GM19324 (cell line): ENCODE results near the gene UBN2.

Experiments
- ATAC-seq: cut with Tn5 transposase; IDR thresholded peaks from one replicate; pipeline ENCODE4 v1.9.1; 2021; ENCODE audit warnings: mild to moderate bottlenecking, moderate library complexity; ENCODE audit not compliant: unreplicated experiment, low FRiP score

UBN2 gene

GRCh38 chr7:139341058-139341775 is 110.2 kb downstream of the UBN2 start, which contains the start of gene FMC1:
FMC1 (plus strand) TSS chr7:139341337; CDS start chr7:139341385, 48 bp downstream.
- peak; percentile 47 for ATAC-seq

- no peak for ATAC-seq
Observed at GRCh38 chr7:139341776-139342226, 110.8 kb downstream of the UBN2 start.

GRCh38 chr7:139345042-139345441 is 114.0 kb downstream of the UBN2 start:
- ATAC-seq = no peak

GRCh38 chr7:139351027-139351426 is 120.0 kb downstream of the UBN2 start:
- ATAC-seq = no peak

- ATAC-seq = no peak
Observed at GRCh38 chr7:139354729-139355128, 123.7 kb downstream of the UBN2 start.

- no peak for ATAC-seq
Observed at GRCh38 chr7:139355320-139355719, 124.3 kb downstream of the UBN2 start.
